GM13977 (cell line): ENCODE results near the gene KCNK5.

Experiments
- DNase-seq: peaks from one replicate; pipeline ENCODE4 v3.0.0; 2012; ENCODE audit warnings: low spot score
- CTCF ChIP-seq: IDR thresholded peaks from 2 replicates; pipeline ENCODE4 v1.5.1; 2012; ENCODE audit warnings: mild to moderate bottlenecking, control low read depth; ENCODE audit not compliant: insufficient read depth; ENCODE audit errors: extremely low read depth, missing control alignments
- in situ Hi-C: fragments of 300-500 bp; cut with MboI; formaldehyde crosslinking; loops from one replicate; pipeline ENCODE4 v1.12.0; 2022; ENCODE audit warnings: low sequenced_read_pairs, low pct_unique_long_range_greater_than_20kb, mixed read lengths, inconsistent platforms; ENCODE audit not compliant: unreplicated experiment

The KCNK5 gene

GRCh38 chr6:39207416-39208222 is 21.7 kb downstream of the KCNK5 start:
- in situ Hi-C loops = no loop called here
- TF ChIP-seq CTCF = no peak
- DNase-seq = no peak

- no peak for DNase-seq
- TF ChIP-seq CTCF = no peak
These were observed 23.0 kb downstream of the KCNK5 start for GRCh38 chr6:39206250-39206721.

GRCh38 chr6:39204646-39205244 is 24.5 kb downstream of the KCNK5 start:
- in situ Hi-C loops = no loop called here
- TF ChIP-seq CTCF = no peak
- no peak for DNase-seq

More at GRCh38 chr6:39206250-39206721, 23.0 kb downstream of the KCNK5 start:
- in situ Hi-C loops = no loop called here

- in situ Hi-C loops = no loop called here
These were observed 25.1 kb downstream of the KCNK5 start for GRCh38 chr6:39204160-39204495.

GRCh38 chr6:39203436-39204159 is 25.7 kb downstream of the KCNK5 start:
- TF ChIP-seq CTCF = no peak
- in situ Hi-C loops = no loop called here
- DNase-seq = no peak

More at GRCh38 chr6:39204160-39204495, 25.1 kb downstream of the KCNK5 start:
- TF ChIP-seq CTCF = no peak
- no peak for DNase-seq

GRCh38 chr6:39202166-39202565 is 27.1 kb downstream of the KCNK5 start:
- in situ Hi-C loops = no loop called here
- no peak for TF ChIP-seq CTCF
- DNase-seq = no peak
